HEK293 (cell line): Measurements from ENCODE around the gene TNXB.

Experiments used
- CTCF ChIA-PET: fragments of 350-600 bp; formaldehyde crosslinking; extraction: SDS; loops from one replicate; lab custom pipeline; 2021; ENCODE audit warnings: antibody characterized with exemption; lab: Yijun Ruan, JAX
- POLR2A ChIA-PET: fragments of 300-600 bp; formaldehyde crosslinking; extraction: SDS; loops from one replicate; lab custom pipeline; 2020; ENCODE audit warnings: antibody characterized with exemption, inconsistent platforms; lab: Yijun Ruan, JAX
- H3K27ac ChIP-seq: fragments of 200-500 bp; sonication (Bioruptor generic); 2 replicates; pipeline ENCODE4 v1.5.1; 2014; ENCODE audit warnings: low read depth, low read length, control low read depth, inconsistent platforms; ENCODE audit errors: extremely low read depth
- H3K36me3 ChIP-seq, 2 experiments: fragments of 200-500 bp in 1 of 2; sonication (Bioruptor generic) in 1 of 2; 1 replicate in 1 of 2; 2 replicates in 1 of 2; pipeline ENCODE4 v1.5.1; 2014 to 2017; ENCODE audit warnings: inconsistent platforms in 2 of 2, low read length in 2 of 2; ENCODE audit not compliant: control insufficient read depth in 2 of 2, insufficient read depth in 1 of 2
- H3K4me1 ChIP-seq: fragments of 200-500 bp; sonication (Bioruptor generic); 2 replicates; pipeline ENCODE4 v1.5.1; 2014; ENCODE audit warnings: mild to moderate bottlenecking, low read length, inconsistent platforms; ENCODE audit not compliant: control insufficient read depth, insufficient read depth
- H3K4me3 ChIP-seq: 2 replicates; pipeline ENCODE4 v1.5.1; 2011; ENCODE audit warnings: low read depth, mild to moderate bottlenecking, control low read depth, low read length, moderate library complexity
- H3K9me3 ChIP-seq: fragments of 200-500 bp; sonication (Bioruptor generic); 2 replicates; pipeline ENCODE4 v1.5.1; 2014; ENCODE audit warnings: low read depth, low read length, inconsistent platforms; ENCODE audit not compliant: control insufficient read depth, insufficient read depth
- GLIS2 ChIP-seq: fragments of 450-650 bp; formaldehyde crosslinking; IDR thresholded peaks from 2 replicates; pipeline ENCODE4 v1.5.1; 2016; ENCODE audit warnings: missing biosample characterization, missing genetic modification characterization
- HOXD13 ChIP-seq: sonication (generic); formaldehyde crosslinking; IDR thresholded peaks from 2 replicates; pipeline ENCODE4 v1.8.0; 2022; ENCODE audit warnings: missing genetic modification reagents, borderline replicate concordance
- KLF9 ChIP-seq: fragments of 450-650 bp; formaldehyde crosslinking; IDR thresholded peaks from 2 replicates; pipeline ENCODE4 v1.5.1; 2016; ENCODE audit warnings: missing biosample characterization, missing genetic modification characterization, low read depth
- PATZ1 ChIP-seq: fragments of 450-650 bp; formaldehyde crosslinking; IDR thresholded peaks from 2 replicates; pipeline ENCODE4 v1.5.1; 2016; ENCODE audit warnings: missing biosample characterization, missing genetic modification characterization
- PBX3 ChIP-seq: sonication (generic); formaldehyde crosslinking; IDR thresholded peaks from 2 replicates; pipeline ENCODE4 v1.8.1; 2022; ENCODE audit warnings: mild to moderate bottlenecking, moderate library complexity, missing genetic modification reagents
- REST ChIP-seq: fragments of 450-650 bp; formaldehyde crosslinking; IDR thresholded peaks from 2 replicates; pipeline ENCODE4 v1.5.1; 2016; ENCODE audit warnings: missing biosample characterization, missing genetic modification characterization
- WT1 ChIP-seq: fragments of 450-650 bp; formaldehyde crosslinking; IDR thresholded peaks from 2 replicates; pipeline ENCODE4 v1.5.1; 2016; ENCODE audit warnings: missing biosample characterization, missing genetic modification characterization
- ZBTB11 ChIP-seq: fragments of 450-650 bp; formaldehyde crosslinking; conservative IDR thresholded peaks from 2 replicates; pipeline ENCODE4 v1.5.1; 2016; ENCODE audit warnings: low read depth, missing biosample characterization, missing genetic modification characterization
- ZBTB21 ChIP-seq: fragments of 450-650 bp; formaldehyde crosslinking; IDR thresholded peaks from 2 replicates; pipeline ENCODE4 v1.5.1; 2017; ENCODE audit warnings: missing biosample characterization, missing genetic modification characterization
- ZFP3 ChIP-seq: fragments of 450-650 bp; formaldehyde crosslinking; IDR thresholded peaks from 2 replicates; pipeline ENCODE4 v1.5.1; 2016; ENCODE audit warnings: low read depth, missing biosample characterization, missing genetic modification characterization
- ZFP41 ChIP-seq: fragments of 450-650 bp; formaldehyde crosslinking; IDR thresholded peaks from 2 replicates; pipeline ENCODE4 v1.5.1; 2016; ENCODE audit warnings: missing biosample characterization, missing genetic modification characterization, borderline replicate concordance
- ZNF112 ChIP-seq: fragments of 450-650 bp; formaldehyde crosslinking; IDR thresholded peaks from 2 replicates; pipeline ENCODE4 v1.5.0; 2017; ENCODE audit warnings: missing biosample characterization, missing genetic modification characterization
- ZNF121 ChIP-seq: fragments of 450-650 bp; formaldehyde crosslinking; IDR thresholded peaks from 2 replicates; pipeline ENCODE4 v1.5.1; 2016; ENCODE audit warnings: missing biosample characterization, missing genetic modification characterization
- ZNF211 ChIP-seq: fragments of 450-650 bp; formaldehyde crosslinking; IDR thresholded peaks from 2 replicates; pipeline ENCODE4 v1.5.1; 2016; ENCODE audit warnings: low read depth, missing biosample characterization, missing genetic modification characterization
- ZNF248 ChIP-seq: fragments of 450-650 bp; formaldehyde crosslinking; IDR thresholded peaks from 2 replicates; pipeline ENCODE4 v1.5.1; 2017; ENCODE audit warnings: missing biosample characterization, missing genetic modification characterization
- ZNF274 ChIP-seq, 2 experiments: fragments of 200-500 bp in 1 of 2; fragments of 450-650 bp in 1 of 2; sonication (Bioruptor generic) in 1 of 2; formaldehyde crosslinking in 1 of 2; IDR thresholded peaks; 2 replicates each; pipeline versions ENCODE4 v1.5.1 to v1.6.1; 2014 to 2016; ENCODE audit warnings: borderline replicate concordance in 1 of 2, inconsistent platforms in 1 of 2, low read length in 1 of 2, missing biosample characterization in 1 of 2, missing genetic modification characterization in 1 of 2
- ZNF354C ChIP-seq: fragments of 450-650 bp; formaldehyde crosslinking; IDR thresholded peaks from 2 replicates; pipeline ENCODE4 v1.5.1; 2016; ENCODE audit warnings: missing biosample characterization, missing genetic modification characterization, low read depth, borderline replicate concordance
- ZNF473 ChIP-seq: fragments of 450-650 bp; formaldehyde crosslinking; IDR thresholded peaks from 2 replicates; pipeline ENCODE4 v1.5.1; 2017; ENCODE audit warnings: missing biosample characterization, missing genetic modification characterization
- ZNF600 ChIP-seq: fragments of 450-650 bp; formaldehyde crosslinking; IDR thresholded peaks from 2 replicates; pipeline ENCODE4 v1.5.1; 2016; ENCODE audit warnings: missing biosample characterization, missing genetic modification characterization
- ZNF654 ChIP-seq: fragments of 450-650 bp; formaldehyde crosslinking; IDR thresholded peaks from 2 replicates; pipeline ENCODE4 v1.5.1; 2016; ENCODE audit warnings: low read depth, missing biosample characterization, missing genetic modification characterization
- ZNF692 ChIP-seq: fragments of 450-650 bp; formaldehyde crosslinking; IDR thresholded peaks from 2 replicates; pipeline ENCODE4 v1.5.1; 2016; ENCODE audit warnings: missing biosample characterization, missing genetic modification characterization
- ZNF777 ChIP-seq: fragments of 450-650 bp; formaldehyde crosslinking; IDR thresholded peaks from 2 replicates; pipeline ENCODE4 v1.5.1; 2017; ENCODE audit warnings: missing biosample characterization, missing genetic modification characterization, borderline replicate concordance
- ZSCAN16 ChIP-seq: fragments of 450-650 bp; formaldehyde crosslinking; IDR thresholded peaks from 2 replicates; pipeline ENCODE4 v1.5.1; 2016; ENCODE audit warnings: missing biosample characterization, missing genetic modification characterization

The TNXB gene

GRCh38 chr6:32076321-32076809, 32.8 kb downstream of the TNXB start:
- Histone ChIP-seq H3K27ac (no peak overlapping the region), H3K4me1 (no peaks in the 10 kb centered on the region), H3K9me3 (no peaks in the 10 kb centered on the region), H3K36me3 (no peaks in the 10 kb centered on the region), H3K4me3 (no peak overlapping the region)
- CTCF ChIA-PET, result interaction anchor here (0.5 to 2.4 kb wide), 9 partner anchors 9 to 762 kb away, joined by 3 to 16 read pairs (median 5); no protein-coding TSS in a partner anchor
- POLR2A ChIA-PET, result interaction anchor here (0.6 to 1.5 kb wide), 6 partner anchors 16 to 160 kb away, joined by 3 to 4 read pairs (median 3); partner anchors contain the start of genes AGPAT1 and FKBPL
- TF ChIP-seq ZFP41 (tag by site-specific recombination) (no peak), ZNF112 (tag by site-specific recombination) (no peak), PATZ1 (tag by site-specific recombination) (0 out of 2 replicates have a peak, but pooled peaks have one; percentile 20), ZSCAN16 (tag by site-specific recombination) (no peak), KLF9 (tag by site-specific recombination) (no peak), ZNF473 (tag by site-specific recombination) (no peak), ZNF654 (tag by site-specific recombination) (no peak), ZNF692 (tag by site-specific recombination) (no peak), ZNF274 (IDR thresholded peaks at IDR 0.05; ENCODE audit: low read length) (no peak), ZNF274 (tag by site-specific recombination; IDR thresholded peaks at IDR 0.05; ENCODE audit: borderline replicate concordance) (no peak), WT1 (tag by site-specific recombination) (peak; percentile 70), ZNF354C (tag by site-specific recombination) (no peak), HOXD13 (no peak), REST (tag by site-specific recombination) (no peak), ZNF248 (no peak), GLIS2 (tag by site-specific recombination) (no peak), ZNF211 (tag by site-specific recombination) (no peak), ZBTB11 (tag by site-specific recombination) (no peak), ZNF121 (tag by site-specific recombination) (no peak), ZBTB21 (tag by site-specific recombination) (0 out of 2 replicates have a peak, but pooled peaks have one; percentile 8), ZNF600 (peak; percentile 52; the same call in 1 of the 2 replicates), PBX3 (no peak), ZNF777 (tag by site-specific recombination) (no peak), ZFP3 (tag by site-specific recombination) (no peak)
